SU-DHL-6 (cell line): ENCODE measurements around the gene HNRNPU.
A peak's percentile ranks its signal among the peaks of the same experiment; 100 is the strongest.

ENCODE experiments used
- H2AFZ ChIP-seq: fragments of 200-600 bp; sonication (generic); 2 replicates; pipeline ENCODE4 v1.6.1; 2014; ENCODE audit warnings: low read depth, mild to moderate bottlenecking, moderate library complexity, mixed read lengths, antibody characterized with exemption, low read length; ENCODE audit not compliant: severe bottlenecking
- H3F3A ChIP-seq: fragments of 200-600 bp; shearing (Covaris generic); 2 replicates; pipeline ENCODE4 v1.6.0; 2016; ENCODE audit warnings: antibody characterized with exemption, mild to moderate bottlenecking; ENCODE audit not compliant: insufficient read depth
- H3K27ac ChIP-seq: fragments of 200-600 bp; sonication (generic); 2 replicates; pipeline ENCODE4 v1.5.1; 2016; ENCODE audit warnings: low read depth, mild to moderate bottlenecking, low read length, moderate library complexity, mixed read lengths
- H3K27me3 ChIP-seq: fragments of 200-600 bp; sonication (generic), shearing (Covaris generic); 2 replicates; pipeline ENCODE4 v1.6.0; 2014; ENCODE audit warnings: mild to moderate bottlenecking, low read length
- H3K36me3 ChIP-seq: fragments of 200-600 bp; sonication (generic); 2 replicates; pipeline ENCODE4 v1.6.1; 2014; ENCODE audit warnings: mild to moderate bottlenecking, low read length, mixed read lengths
- H3K4me2 ChIP-seq: fragments of 300-600, 200-600 bp; shearing (Covaris generic), sonication (generic); 2 replicates; pipeline ENCODE4 v1.6.0; 2014; ENCODE audit warnings: low read length, low read depth, mild to moderate bottlenecking; ENCODE audit not compliant: poor library complexity, severe bottlenecking
- H3K4me3 ChIP-seq: fragments of 200-600 bp; sonication (generic); 2 replicates; pipeline ENCODE4 v1.5.1; 2014; ENCODE audit warnings: antibody characterized with exemption, low read length, mild to moderate bottlenecking, mixed read lengths; ENCODE audit not compliant: insufficient read depth, poor library complexity, severe bottlenecking
- H3K79me2 ChIP-seq: fragments of 200-600 bp; sonication (generic); 2 replicates; pipeline ENCODE4 v1.6.1; 2014; ENCODE audit warnings: mild to moderate bottlenecking, low read length, moderate library complexity; ENCODE audit not compliant: insufficient read depth
- H3K9ac ChIP-seq: fragments of 200-600 bp; sonication (generic); 2 replicates; pipeline ENCODE4 v1.7.0; 2014; ENCODE audit warnings: mild to moderate bottlenecking, low read length
- H3K9me2 ChIP-seq: fragments of 200-600 bp; sonication (generic); replicated peaks from 2 replicates; pipeline ENCODE4 v1.6.1; 2014; ENCODE audit warnings: low read length; ENCODE audit not compliant: insufficient read depth
- H3K9me3 ChIP-seq: fragments of 200-600 bp; sonication (generic); 2 replicates; pipeline ENCODE4 v1.6.1; 2014; ENCODE audit warnings: low read length, mixed read lengths; ENCODE audit not compliant: insufficient read depth
- H4K20me1 ChIP-seq: fragments of 200-600 bp; sonication (generic); 2 replicates; pipeline ENCODE4 v1.6.1; 2014; ENCODE audit warnings: low read depth, mild to moderate bottlenecking, antibody characterized with exemption, low read length, moderate library complexity, mixed read lengths
- EZH2phosphoT487 ChIP-seq: fragments of 200-600 bp; sonication (generic), shearing (Covaris generic); conservative IDR thresholded peaks from 2 replicates; pipeline ENCODE4 v1.6.1; 2018; ENCODE audit warnings: mild to moderate bottlenecking, antibody characterized with exemption, low read length, moderate library complexity, mixed read lengths
- TF ChIP-seq, protein P1 (sequence below): fragments of 200-600 bp; sonication (generic); IDR thresholded peaks from one replicate; pipeline ENCODE4 v1.5.1; 2017; ENCODE audit warnings: antibody characterized with exemption, mild to moderate bottlenecking, low read length, moderate library complexity; ENCODE audit not compliant: insufficient read depth, poor library complexity, severe bottlenecking

The HNRNPU gene

GRCh38 chr1:244802041-244802440, 62.3 kb downstream of the HNRNPU start:
- H3F3A ChIP-seq: no peaks in the 10 kb centered on the region
- H3K9me2 ChIP-seq: no peaks in the 10 kb centered on the region
- H3K27ac ChIP-seq: no peak overlapping the region
- TF ChIP-seq, protein P1, sequence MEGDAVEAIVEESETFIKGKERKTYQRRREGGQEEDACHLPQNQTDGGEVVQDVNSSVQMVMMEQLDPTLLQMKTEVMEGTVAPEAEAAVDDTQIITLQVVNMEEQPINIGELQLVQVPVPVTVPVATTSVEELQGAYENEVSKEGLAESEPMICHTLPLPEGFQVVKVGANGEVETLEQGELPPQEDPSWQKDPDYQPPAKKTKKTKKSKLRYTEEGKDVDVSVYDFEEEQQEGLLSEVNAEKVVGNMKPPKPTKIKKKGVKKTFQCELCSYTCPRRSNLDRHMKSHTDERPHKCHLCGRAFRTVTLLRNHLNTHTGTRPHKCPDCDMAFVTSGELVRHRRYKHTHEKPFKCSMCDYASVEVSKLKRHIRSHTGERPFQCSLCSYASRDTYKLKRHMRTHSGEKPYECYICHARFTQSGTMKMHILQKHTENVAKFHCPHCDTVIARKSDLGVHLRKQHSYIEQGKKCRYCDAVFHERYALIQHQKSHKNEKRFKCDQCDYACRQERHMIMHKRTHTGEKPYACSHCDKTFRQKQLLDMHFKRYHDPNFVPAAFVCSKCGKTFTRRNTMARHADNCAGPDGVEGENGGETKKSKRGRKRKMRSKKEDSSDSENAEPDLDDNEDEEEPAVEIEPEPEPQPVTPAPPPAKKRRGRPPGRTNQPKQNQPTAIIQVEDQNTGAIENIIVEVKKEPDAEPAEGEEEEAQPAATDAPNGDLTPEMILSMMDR: no peak
- no peak for TF ChIP-seq EZH2phosphoT487
- H3K9ac ChIP-seq: no peak overlapping the region
- no peaks in the 10 kb centered on the region for H3K36me3 ChIP-seq
- H3K79me2 ChIP-seq: no peaks in the 10 kb centered on the region
- no peak overlapping the region for H3K4me2 ChIP-seq
- no peaks in the 10 kb centered on the region for H4K20me1 ChIP-seq
- no peak overlapping the region for H3K4me3 ChIP-seq
- H2AFZ ChIP-seq: no peak overlapping the region
- H3K9me3 ChIP-seq: no peaks in the 10 kb centered on the region
- no peaks in the 10 kb centered on the region for H3K27me3 ChIP-seq

DNA sequence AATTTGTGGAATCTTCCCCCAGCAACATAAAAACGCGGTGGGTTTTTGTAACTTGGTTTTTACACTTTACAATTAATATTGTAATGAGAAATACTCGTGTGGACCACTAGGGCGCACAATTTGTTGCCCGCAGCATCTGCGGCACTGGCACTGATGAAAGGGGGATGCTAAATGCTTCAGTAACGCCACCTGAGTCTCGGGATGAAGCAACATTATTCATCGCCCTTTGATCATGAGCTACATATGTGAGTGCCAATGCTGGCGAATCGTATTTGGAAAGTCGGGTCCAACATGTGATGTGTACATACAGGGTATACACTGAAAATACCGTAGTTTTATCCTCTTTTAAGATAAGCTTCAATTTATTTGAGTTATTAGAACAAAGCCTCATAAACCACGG, 63.1 kb downstream of the HNRNPU start:
- Histone ChIP-seq H3K36me3 (no peaks in the 10 kb centered on the region), H3K4me2 (peak overlapping the region; percentile 13), H3K4me3 (no peak overlapping the region), H4K20me1 (no peaks in the 10 kb centered on the region), H3K27me3 (no peaks in the 10 kb centered on the region), H2AFZ (no peak overlapping the region), H3K27ac (no peak overlapping the region), H3K9ac (no peak overlapping the region), H3K9me3 (no peaks in the 10 kb centered on the region), H3K79me2 (no peaks in the 10 kb centered on the region), H3F3A (no peaks in the 10 kb centered on the region), H3K9me2 (no peaks in the 10 kb centered on the region)
- TF ChIP-seq EZH2phosphoT487: no peak
- TF ChIP-seq, protein P1: peak; percentile 78

DNA sequence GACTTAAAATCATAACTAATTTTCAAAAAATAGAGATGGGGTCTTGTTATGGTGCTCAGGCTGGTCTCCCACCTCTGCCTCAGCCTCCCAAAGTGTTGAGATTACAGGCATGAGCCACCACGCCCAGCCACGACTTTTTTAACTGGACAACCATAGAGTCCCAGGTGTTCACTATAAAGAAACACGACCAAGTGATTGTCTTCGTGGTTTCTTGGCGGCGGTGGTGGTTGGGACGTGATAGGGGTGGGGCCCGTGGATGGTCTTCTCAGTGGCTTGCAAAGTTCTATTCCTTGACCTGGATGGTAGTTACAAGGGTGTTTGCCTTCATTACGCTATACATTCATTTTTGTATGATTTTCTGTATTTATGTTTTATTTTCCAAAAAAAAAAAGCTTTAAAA, 63.5 kb downstream of the HNRNPU start:
- no peaks in the 10 kb centered on the region for H3K9me2 ChIP-seq
- no peaks in the 10 kb centered on the region for H3F3A ChIP-seq
- no peaks in the 10 kb centered on the region for H3K36me3 ChIP-seq
- H3K79me2 ChIP-seq: no peaks in the 10 kb centered on the region
- no peaks in the 10 kb centered on the region for H4K20me1 ChIP-seq
- no peak overlapping the region for H2AFZ ChIP-seq
- no peak overlapping the region for H3K9ac ChIP-seq
- H3K27ac ChIP-seq: no peak overlapping the region
- H3K27me3 ChIP-seq: no peaks in the 10 kb centered on the region
- peak overlapping the region; percentile 6 for H3K4me2 ChIP-seq
- no peaks in the 10 kb centered on the region for H3K9me3 ChIP-seq
- TF ChIP-seq, protein P1: no peak
- TF ChIP-seq EZH2phosphoT487: no peak
- H3K4me3 ChIP-seq: no peak overlapping the region
